PFSK-1 (cell line): Measurements from ENCODE around the gene IFITM10.

ENCODE experiments used
- FOXP2 ChIP-seq: optimal IDR thresholded peaks from 2 replicates; pipeline ENCODE3; 2011; ENCODE audit warnings: borderline replicate concordance, control low read depth, inconsistent platforms; ENCODE audit not compliant: insufficient read depth; ENCODE audit errors: extremely low read length, extremely low read depth
- POLR2AphosphoS5 ChIP-seq: IDR thresholded peaks from 2 replicates; pipeline ENCODE4 v1.6.1; 2012; ENCODE audit warnings: low read depth, mild to moderate bottlenecking, control low read depth, low read length, moderate library complexity
- REST ChIP-seq, 2 experiments: IDR thresholded peaks; 2 replicates each; pipeline versions ENCODE4 v1.6.1 to v1.8.0; 2011 to 2012; ENCODE audit warnings: low read depth in 2 of 2, low read length in 2 of 2, control low read depth in 1 of 2, inconsistent platforms in 1 of 2, mild to moderate bottlenecking in 1 of 2, moderate library complexity in 1 of 2; ENCODE audit not compliant: insufficient read depth in 1 of 2
- SIN3A ChIP-seq: IDR thresholded peaks from 2 replicates; pipeline ENCODE4 v1.6.1; 2012; ENCODE audit warnings: mild to moderate bottlenecking, low read length, moderate library complexity, borderline replicate concordance; ENCODE audit not compliant: insufficient read depth
- TAF1 ChIP-seq: IDR thresholded peaks from 2 replicates; pipeline ENCODE4 v1.6.1; 2012; ENCODE audit warnings: low read length, control low read depth, borderline replicate concordance; ENCODE audit not compliant: insufficient read depth

The IFITM10 gene

GRCh38 chr11:1703146-1703545, 47.2 kb downstream of the IFITM10 start:
- TF ChIP-seq SIN3A (no peak), FOXP2 (no peak), TAF1 (no peak), POLR2AphosphoS5 (no peak)

GRCh38 chr11:1702506-1702905, 47.9 kb downstream of the IFITM10 start:
- no peak for TF ChIP-seq SIN3A
- no peak for TF ChIP-seq REST (IDR thresholded peaks at IDR 0.05; ENCODE audit: insufficient read depth in 1 of 2, low read depth in 2 of 2, low read length in 2 of 2)
- no peak for TF ChIP-seq TAF1
- no peak for TF ChIP-seq FOXP2
- no peak for TF ChIP-seq POLR2AphosphoS5

- TF ChIP-seq SIN3A (no peak), TAF1 (no peak), POLR2AphosphoS5 (no peak), REST (IDR thresholded peaks at IDR 0.05; ENCODE audit: insufficient read depth in 1 of 2, low read depth in 2 of 2, low read length in 2 of 2) (no peak), FOXP2 (no peak)
These were observed 49.1 kb downstream of the IFITM10 start for GRCh38 chr11:1701091-1701807.

- TF ChIP-seq FOXP2 (no peak), POLR2AphosphoS5 (no peak), REST (IDR thresholded peaks at IDR 0.05; ENCODE audit: insufficient read depth in 1 of 2, low read depth in 2 of 2, low read length in 2 of 2) (no peak), SIN3A (no peak), TAF1 (no peak)
These were observed 50.6 kb downstream of the IFITM10 start for GRCh38 chr11:1699771-1700170.

- no peak for TF ChIP-seq POLR2AphosphoS5
- no peak for TF ChIP-seq FOXP2
- no peak for TF ChIP-seq REST (IDR thresholded peaks at IDR 0.05; ENCODE audit: insufficient read depth in 1 of 2, low read depth in 2 of 2, low read length in 2 of 2)
- TF ChIP-seq SIN3A, result no peak
- TF ChIP-seq TAF1, result no peak
These were observed 53.5 kb downstream of the IFITM10 start, which contains the start of gene KRTAP5-6 for GRCh38 chr11:1696608-1697570. Gene KRTAP5-6, plus strand, starts transcription at chr11:1697195. Its CDS starts 51 bp downstream, at chr11:1697246.
